HFFc6 (cell line): Measurements from ENCODE around the gene PPP1R16B. TPM values are rescaled to one million over a fixed set of nuclear protein-coding genes. Genes with fewer than 3 reads are reported as not detected.

Experiments used
- DNase-seq: peaks from one replicate; pipeline ENCODE4 v3.0.0-alpha.2; 2018
- H3K27ac Mint-ChIP-seq: 2 replicates; pipeline ENCODE4 v1.8.0; 2020; ENCODE audit warnings: mild to moderate bottlenecking, mixed read lengths
- H3K27me3 Mint-ChIP-seq: 2 replicates; pipeline ENCODE4 v1.8.0; 2021; ENCODE audit warnings: mild to moderate bottlenecking, moderate library complexity, mixed read lengths; ENCODE audit not compliant: insufficient read depth
- H3K36me3 Mint-ChIP-seq: 2 replicates; pipeline ENCODE4 v1.8.0; 2021; ENCODE audit warnings: low read depth, mixed read lengths
- H3K4me1 Mint-ChIP-seq: 2 replicates; pipeline ENCODE4 v1.8.0; 2020; ENCODE audit warnings: low read depth, mixed read lengths
- H3K4me3 Mint-ChIP-seq: 2 replicates; pipeline ENCODE4 v1.8.0; 2020; ENCODE audit warnings: mild to moderate bottlenecking, moderate library complexity, mixed read lengths
- H3K9me3 Mint-ChIP-seq: 2 replicates; pipeline ENCODE4 v1.8.0; 2020; ENCODE audit warnings: mild to moderate bottlenecking, mixed read lengths
- CTCF ChIP-seq: fragments of 200-600 bp; sonication (generic); IDR thresholded peaks from 2 replicates; pipeline ENCODE4 v1.5.0; 2021; ENCODE audit warnings: antibody characterized with exemption, mild to moderate bottlenecking
- total RNA-seq, 6 experiments: library from RNA; stranded (reverse); fragmentation: NEBNext Ultra II Directional; extraction: Animal tissue kit (Norgen Biotek cat#: 25700); gene quantifications; 2 replicates in 1 of 6; 3 replicates in 5 of 6; pipeline ENCODE4 v1.2.3, GENCODE V29; 2021

Gene PPP1R16B
- total RNA-seq, 6 experiments from 2014 or later, result not detected

GRCh38 chr20:38863024-38863851 lies 57.7 kb downstream of the PPP1R16B start:
- no peak overlapping the region for H3K27ac Mint-ChIP-seq
- no peak for TF ChIP-seq CTCF
- DNase-seq, result no peak
- H3K36me3 Mint-ChIP-seq, result no peaks in the 10 kb centered on the region
- peaks cover 28% of the 10 kb centered on the region for H3K27me3 Mint-ChIP-seq
- H3K4me3 Mint-ChIP-seq, result no peak overlapping the region
- no peaks in the 10 kb centered on the region for H3K4me1 Mint-ChIP-seq
- no peaks in the 10 kb centered on the region for H3K9me3 Mint-ChIP-seq

GRCh38 chr20:38864662-38865061 lies 59.2 kb downstream of the PPP1R16B start:
- TF ChIP-seq CTCF, result no peak
- H3K27ac Mint-ChIP-seq, result no peak overlapping the region
- H3K9me3 Mint-ChIP-seq, result no peaks in the 10 kb centered on the region
- no peak overlapping the region for H3K4me3 Mint-ChIP-seq
- no peak for DNase-seq
- H3K36me3 Mint-ChIP-seq, result no peaks in the 10 kb centered on the region
- H3K27me3 Mint-ChIP-seq, result peaks cover 24% of the 10 kb centered on the region
- H3K4me1 Mint-ChIP-seq, result no peaks in the 10 kb centered on the region

- Mint-ChIP-seq H3K9me3 (no peaks in the 10 kb centered on the region), H3K27me3 (peaks cover 26% of the 10 kb centered on the region), H3K36me3 (no peaks in the 10 kb centered on the region), H3K4me3 (no peak overlapping the region), H3K27ac (no peak overlapping the region), H3K4me1 (no peaks in the 10 kb centered on the region)
- DNase-seq, result no peak
- TF ChIP-seq CTCF, result no peak
Measured at GRCh38 chr20:38866265-38867061, 61.0 kb downstream of the PPP1R16B start.

GRCh38 chr20:38867062-38867359 lies 61.5 kb downstream of the PPP1R16B start:
- Mint-ChIP-seq H3K27me3 (peaks cover 26% of the 10 kb centered on the region), H3K4me3 (no peak overlapping the region), H3K4me1 (no peaks in the 10 kb centered on the region), H3K36me3 (no peaks in the 10 kb centered on the region), H3K9me3 (no peaks in the 10 kb centered on the region), H3K27ac (no peak overlapping the region)
- no peak for DNase-seq
- TF ChIP-seq CTCF, result no peak

GRCh38 chr20:38870733-38871559 lies 65.4 kb downstream of the PPP1R16B start:
- H3K27me3 Mint-ChIP-seq, result peaks cover 32% of the 10 kb centered on the region
- H3K27ac Mint-ChIP-seq, result no peak overlapping the region
- H3K36me3 Mint-ChIP-seq, result no peaks in the 10 kb centered on the region
- H3K4me3 Mint-ChIP-seq, result no peak overlapping the region
- no peak for TF ChIP-seq CTCF
- peak; percentile 8 for DNase-seq
- H3K9me3 Mint-ChIP-seq, result no peaks in the 10 kb centered on the region
- H3K4me1 Mint-ChIP-seq, result no peaks in the 10 kb centered on the region
